ENCODE data around the gene ZNF793.

- no peak for TF ChIP-seq ATF2 (CRISPR knock-in tag; IDR thresholded peaks at IDR 0.05; ENCODE audit: borderline replicate concordance, low read depth)
- no peak for TF ChIP-seq FOXJ3 (CRISPR knock-in tag; IDR thresholded peaks at IDR 0.05; ENCODE audit: borderline replicate concordance)
These were observed 22.2 kb upstream of the ZNF793 start for GRCh38 chr19:37484406-37485168.

Measured in WTC11 (cell line).